Measurements from ENCODE around the gene AIF1L.

DNA sequence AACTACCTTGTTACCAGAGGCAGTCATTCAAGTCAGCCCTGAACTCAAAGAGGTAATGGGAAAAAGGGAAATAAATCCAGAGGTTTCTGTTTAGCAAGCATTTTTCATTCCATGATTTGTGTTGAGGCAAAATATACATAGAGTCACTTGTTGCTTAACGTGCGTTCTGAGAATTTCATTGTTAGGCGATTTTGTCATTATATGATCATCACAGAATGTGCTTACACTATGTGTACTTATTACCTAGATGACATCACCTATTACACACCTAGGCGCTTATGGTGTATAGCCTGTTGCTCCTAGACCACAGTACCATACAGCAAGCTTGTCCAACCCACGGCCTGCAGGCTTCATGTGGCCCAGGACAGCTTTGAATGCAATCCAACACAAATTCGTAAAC is 65.3 kb downstream of the AIF1L start:
- TF ChIP-seq, protein P1, sequence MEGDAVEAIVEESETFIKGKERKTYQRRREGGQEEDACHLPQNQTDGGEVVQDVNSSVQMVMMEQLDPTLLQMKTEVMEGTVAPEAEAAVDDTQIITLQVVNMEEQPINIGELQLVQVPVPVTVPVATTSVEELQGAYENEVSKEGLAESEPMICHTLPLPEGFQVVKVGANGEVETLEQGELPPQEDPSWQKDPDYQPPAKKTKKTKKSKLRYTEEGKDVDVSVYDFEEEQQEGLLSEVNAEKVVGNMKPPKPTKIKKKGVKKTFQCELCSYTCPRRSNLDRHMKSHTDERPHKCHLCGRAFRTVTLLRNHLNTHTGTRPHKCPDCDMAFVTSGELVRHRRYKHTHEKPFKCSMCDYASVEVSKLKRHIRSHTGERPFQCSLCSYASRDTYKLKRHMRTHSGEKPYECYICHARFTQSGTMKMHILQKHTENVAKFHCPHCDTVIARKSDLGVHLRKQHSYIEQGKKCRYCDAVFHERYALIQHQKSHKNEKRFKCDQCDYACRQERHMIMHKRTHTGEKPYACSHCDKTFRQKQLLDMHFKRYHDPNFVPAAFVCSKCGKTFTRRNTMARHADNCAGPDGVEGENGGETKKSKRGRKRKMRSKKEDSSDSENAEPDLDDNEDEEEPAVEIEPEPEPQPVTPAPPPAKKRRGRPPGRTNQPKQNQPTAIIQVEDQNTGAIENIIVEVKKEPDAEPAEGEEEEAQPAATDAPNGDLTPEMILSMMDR (IDR thresholded peaks at IDR 0.05; ENCODE audit: low read length), result no peak
- TF ChIP-seq EZH2 (optimal IDR thresholded peaks at IDR 0.05; ENCODE audit: low read depth, low read length), result no peak

Data from MM.1S (cell line).